Right renal cortex interstitium (tissue), 3 donors: ENCODE results near the gene SPOCK3. TPM values are rescaled to one million over a fixed set of nuclear protein-coding genes. Genes with fewer than 3 reads are reported as not detected.
A peak's percentile ranks its signal among the peaks of the same experiment; 100 is the strongest.

Source experiments
- DNase-seq, 3 donors: peaks; one replicate each; pipeline ENCODE4 v3.0.0-alpha.2; 2013; ENCODE audit warnings: low read depth in 3 of 3, low spot score in 2 of 3
- polyA plus RNA-seq, 3 donors: library from polyadenylated mRNA; unstranded; fragments of 120-200 nt; gene quantifications; one replicate each; pipeline ENCODE4 v1.2.1, GENCODE V29; 2013; ENCODE audit not compliant: insufficient read length in 3 of 3

Gene SPOCK3
- polyA plus RNA-seq, 3 donors: 9.6 to 15.6 (median 15.0) TPM

- no peak for DNase-seq
Observed at GRCh38 chr4:167049257-167049656, 185.0 kb downstream of the SPOCK3 start.

- DNase-seq: no peak
Observed at GRCh38 chr4:167041524-167041923, 192.8 kb downstream of the SPOCK3 start.

- no peak for DNase-seq
Observed at GRCh38 chr4:167035390-167035789, 198.9 kb downstream of the SPOCK3 start.

- DNase-seq: no peak
Observed at GRCh38 chr4:167034983-167035382, 199.3 kb downstream of the SPOCK3 start.

- DNase-seq: no peak
Observed at GRCh38 chr4:167032871-167033270, 201.4 kb downstream of the SPOCK3 start.

- no peak for DNase-seq
Observed at GRCh38 chr4:167031534-167032156, 202.6 kb downstream of the SPOCK3 start.

- DNase-seq: no peak
Observed at GRCh38 chr4:167028976-167029375, 205.3 kb downstream of the SPOCK3 start.

- no peak for DNase-seq
Observed at GRCh38 chr4:167025670-167026069, 208.6 kb downstream of the SPOCK3 start.

- no peak for DNase-seq
Observed at GRCh38 chr4:167023364-167023925, 210.8 kb downstream of the SPOCK3 start.

- peak; percentile 45 to 55 (median 53) for DNase-seq
Observed at GRCh38 chr4:167021545-167022155, 212.6 kb downstream of the SPOCK3 start.

GRCh38 chr4:167020410-167020809 lies 213.9 kb downstream of the SPOCK3 start:
- DNase-seq: no peak

GRCh38 chr4:167014944-167015343 lies 219.3 kb downstream of the SPOCK3 start:
- DNase-seq: no peak

- DNase-seq: no peak
Observed at GRCh38 chr4:167003326-167003725, 231.0 kb downstream of the SPOCK3 start.

- no peak for DNase-seq
Observed at GRCh38 chr4:167000141-167000852, 234.0 kb downstream of the SPOCK3 start.

GRCh38 chr4:166996216-166996615 lies 238.1 kb downstream of the SPOCK3 start:
- no peak for DNase-seq

GRCh38 chr4:166994686-166995085 lies 239.6 kb downstream of the SPOCK3 start:
- DNase-seq: no peak

GRCh38 chr4:166991006-166991561 lies 243.2 kb downstream of the SPOCK3 start:
- no peak for DNase-seq

- DNase-seq: no peak
Observed at GRCh38 chr4:166989886-166990285, 244.4 kb downstream of the SPOCK3 start.

GRCh38 chr4:166987026-166987425 lies 247.3 kb downstream of the SPOCK3 start:
- no peak for DNase-seq

GRCh38 chr4:166981847-166982246 lies 252.4 kb downstream of the SPOCK3 start:
- DNase-seq: no peak

GRCh38 chr4:166980419-166980818 lies 253.9 kb downstream of the SPOCK3 start:
- no peak for DNase-seq
